VCaP (cell line): ENCODE results near the gene MAGI1.
A peak's percentile ranks its signal among the peaks of the same experiment; 100 is the strongest.

ENCODE experiments used
- H3K27ac ChIP-seq: fragments of 450-650 bp; 2 replicates; pipeline ENCODE4 v1.5.1; 2017
- TF ChIP-seq, protein P1 (sequence below): fragments of 450-650 bp; conservative IDR thresholded peaks from 2 replicates; pipeline ENCODE4 v1.5.1; 2017; ENCODE audit warnings: mild to moderate bottlenecking, moderate library complexity

The MAGI1 gene

DNA sequence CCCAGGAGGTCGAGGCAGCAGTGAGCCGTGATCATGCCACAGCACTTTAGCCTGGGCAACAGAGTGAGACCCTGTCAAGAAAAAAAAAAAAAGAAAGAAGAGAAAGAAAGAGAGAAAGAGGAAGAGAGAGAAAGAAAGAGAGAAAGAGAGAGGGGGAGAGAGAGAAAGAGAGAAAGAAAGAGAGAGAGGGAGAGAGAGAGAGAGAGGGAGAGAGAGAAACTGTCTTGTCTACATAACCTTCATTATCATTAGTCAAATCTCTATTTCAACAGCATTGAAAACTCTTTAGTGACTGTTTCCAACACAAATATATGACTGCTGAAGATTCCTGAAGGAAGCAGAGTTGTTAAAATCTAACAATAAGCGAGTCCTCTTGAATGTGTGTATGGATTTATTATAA, 304.3 kb downstream of the MAGI1 start:
- no peak overlapping the region for H3K27ac ChIP-seq
- TF ChIP-seq, protein P1, sequence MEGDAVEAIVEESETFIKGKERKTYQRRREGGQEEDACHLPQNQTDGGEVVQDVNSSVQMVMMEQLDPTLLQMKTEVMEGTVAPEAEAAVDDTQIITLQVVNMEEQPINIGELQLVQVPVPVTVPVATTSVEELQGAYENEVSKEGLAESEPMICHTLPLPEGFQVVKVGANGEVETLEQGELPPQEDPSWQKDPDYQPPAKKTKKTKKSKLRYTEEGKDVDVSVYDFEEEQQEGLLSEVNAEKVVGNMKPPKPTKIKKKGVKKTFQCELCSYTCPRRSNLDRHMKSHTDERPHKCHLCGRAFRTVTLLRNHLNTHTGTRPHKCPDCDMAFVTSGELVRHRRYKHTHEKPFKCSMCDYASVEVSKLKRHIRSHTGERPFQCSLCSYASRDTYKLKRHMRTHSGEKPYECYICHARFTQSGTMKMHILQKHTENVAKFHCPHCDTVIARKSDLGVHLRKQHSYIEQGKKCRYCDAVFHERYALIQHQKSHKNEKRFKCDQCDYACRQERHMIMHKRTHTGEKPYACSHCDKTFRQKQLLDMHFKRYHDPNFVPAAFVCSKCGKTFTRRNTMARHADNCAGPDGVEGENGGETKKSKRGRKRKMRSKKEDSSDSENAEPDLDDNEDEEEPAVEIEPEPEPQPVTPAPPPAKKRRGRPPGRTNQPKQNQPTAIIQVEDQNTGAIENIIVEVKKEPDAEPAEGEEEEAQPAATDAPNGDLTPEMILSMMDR, result no peak

GRCh38 chr3:65733459-65733858, 305.3 kb downstream of the MAGI1 start:
- TF ChIP-seq, protein P1, result no peak
- no peak overlapping the region for H3K27ac ChIP-seq

- no peak overlapping the region for H3K27ac ChIP-seq
- TF ChIP-seq, protein P1, result peak; percentile 94
Measured at GRCh38 chr3:65732051-65732935, 306.4 kb downstream of the MAGI1 start.

GRCh38 chr3:65730449-65730848, 308.3 kb downstream of the MAGI1 start:
- peak overlapping the region; percentile 57; the same call in 1 of the 2 replicates for H3K27ac ChIP-seq
- TF ChIP-seq, protein P1, result no peak

DNA sequence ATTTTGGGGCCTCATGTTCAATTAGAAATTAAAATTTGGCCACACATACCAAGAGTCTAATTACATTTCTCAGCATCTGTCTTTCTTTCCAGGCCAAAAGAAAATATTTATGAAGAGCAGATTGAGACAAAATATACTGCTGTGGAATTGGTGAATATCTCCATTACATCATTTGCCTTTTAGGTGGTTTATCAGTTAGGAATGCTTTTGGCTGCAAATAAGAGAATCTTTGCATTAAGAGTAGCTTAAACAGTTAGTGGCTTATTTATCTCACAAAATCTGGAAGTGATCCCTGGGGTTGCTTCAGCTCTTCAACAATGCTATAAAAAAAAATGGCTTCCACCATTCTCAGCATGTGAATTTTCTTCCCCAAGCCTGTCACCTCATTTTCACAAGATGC, 308.7 kb downstream of the MAGI1 start:
- H3K27ac ChIP-seq, result peak overlapping the region; percentile 57

DNA sequence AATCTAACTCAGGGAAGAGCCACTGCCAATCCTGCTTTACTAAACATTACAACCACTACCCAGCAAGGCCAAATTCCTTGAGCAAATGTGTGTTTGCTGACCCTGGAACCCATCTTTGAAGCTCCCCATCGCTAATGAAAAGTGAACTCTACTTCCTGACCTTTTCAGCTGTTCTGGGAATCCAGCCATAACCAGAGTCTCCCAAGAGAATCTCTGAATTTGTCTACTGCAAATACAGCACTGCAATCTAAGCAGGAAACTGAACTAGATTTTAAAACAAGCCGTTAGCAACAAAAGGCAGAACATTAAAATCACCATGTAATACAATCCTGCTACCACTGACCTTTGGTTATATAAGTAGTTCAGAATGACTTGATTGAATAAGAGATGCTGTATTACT, 309.2 kb downstream of the MAGI1 start:
- TF ChIP-seq, protein P1, result no peak
- peak overlapping the region; percentile 57 for H3K27ac ChIP-seq

More for the DNA sequence above, 308.7 kb downstream of the MAGI1 start:
- TF ChIP-seq, protein P1, result no peak

DNA sequence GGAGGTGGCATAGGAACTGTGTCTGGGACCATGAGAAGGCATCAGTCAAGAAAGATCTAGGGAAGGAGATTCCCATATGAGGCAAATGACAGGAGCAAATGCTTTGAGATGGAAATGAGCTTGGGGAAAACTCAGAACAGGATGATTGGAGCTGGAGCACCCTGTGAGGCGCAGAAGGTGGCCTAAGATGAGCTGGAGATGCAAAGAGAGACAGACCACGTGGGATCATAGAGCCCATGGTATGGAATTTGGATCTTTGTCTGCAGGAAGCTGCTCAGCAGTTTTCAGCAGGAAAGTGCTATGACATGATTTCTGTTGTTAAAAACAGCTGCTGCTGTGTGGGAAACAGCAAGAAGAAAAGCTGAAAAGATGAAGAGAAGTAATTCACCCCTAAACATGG, 310.6 kb downstream of the MAGI1 start:
- H3K27ac ChIP-seq, result no peak overlapping the region
- TF ChIP-seq, protein P1, result no peak
